ENCODE measurements around the gene RAB22A.

GRCh38 chr20:58260006-58260405, 49.5 kb upstream of the RAB22A start:
- TF ChIP-seq CTCF (IDR thresholded peaks at IDR 0.05) (no peak), POLR2AphosphoS5 (IDR thresholded peaks at IDR 0.05) (no peak)

Data from sigmoid colon (tissue), 4 donors.